ENCODE data around the gene LONRF2. TPM values are rescaled to one million over a fixed set of nuclear protein-coding genes. Genes with fewer than 3 reads are reported as not detected.

LONRF2 gene
- total RNA-seq = 0.49 and 1.9 TPM in 2 replicates

DNA sequence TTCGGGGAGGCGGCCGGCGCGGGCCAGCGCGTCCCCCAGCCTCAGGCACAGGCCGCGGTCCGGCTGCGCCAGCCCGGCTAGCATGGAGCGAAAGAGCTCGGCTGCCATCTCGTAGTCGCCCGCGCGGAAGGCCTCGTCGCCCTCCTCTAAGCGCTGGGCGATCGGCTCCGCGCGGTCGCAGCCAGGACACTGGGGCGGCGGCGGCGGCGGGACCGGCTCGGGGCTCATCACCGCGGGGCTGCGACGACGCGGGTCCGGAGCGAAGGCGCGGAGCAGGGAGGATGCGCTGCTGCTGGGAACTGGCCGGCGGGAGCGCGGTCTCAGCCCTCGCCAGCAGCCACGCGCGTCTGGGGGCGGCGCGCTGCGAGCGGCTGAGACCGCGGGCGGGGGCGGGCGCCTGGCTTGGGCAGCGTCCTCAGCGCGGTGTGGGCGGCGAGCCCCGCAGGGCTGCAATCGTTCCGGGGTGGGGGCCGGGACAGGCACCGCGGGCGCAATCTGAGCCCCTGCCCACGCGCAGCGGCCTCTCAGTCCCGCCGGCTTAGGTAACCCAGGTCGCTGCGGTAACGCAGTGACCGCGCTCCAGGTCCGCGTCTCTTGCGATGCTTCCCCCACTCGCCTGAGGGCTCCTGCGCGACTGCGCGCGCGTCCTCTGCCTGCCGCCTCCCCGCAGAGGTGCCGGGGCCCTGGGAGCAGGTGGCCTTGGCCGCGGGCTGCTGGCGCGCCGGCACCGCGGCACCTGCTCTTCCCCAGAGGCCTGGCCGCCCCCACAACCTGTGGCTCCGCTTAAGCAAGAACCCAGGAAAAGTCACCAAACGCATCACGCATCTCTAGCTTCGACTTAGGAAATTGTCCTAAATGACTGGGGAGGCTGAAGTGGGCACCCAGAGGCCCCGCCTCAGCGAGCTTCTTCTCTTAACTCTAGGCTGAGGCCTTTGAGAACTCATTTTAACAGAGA is at the start of gene LONRF2:
LONRF2 (minus strand) TSS at position 636 of the 955 bp plus-strand sequence; CDS start at position 228, 408 bp downstream.

Other genes starting within 250 kb of the LONRF2 start
- gene AFF3, start 179.9 kb downstream of the LONRF2 start, total RNA-seq = 4.1 and 7.4 TPM in 2 replicates
- gene CHST10, start 95.2 kb upstream of the LONRF2 start, total RNA-seq = 12.4 and 13.1 TPM in 2 replicates
- not detected in 2 replicates for gene NMS, start 148.0 kb upstream of the LONRF2 start, total RNA-seq
- 16.7 and 21.3 TPM in 2 replicates for gene PDCL3, start 240.5 kb upstream of the LONRF2 start, total RNA-seq